Amniotic stem cell (primary cell): ENCODE data around the gene HOXD11.

ENCODE experiments used
- DNase-seq: peaks from one replicate; lab custom pipeline; 2025; lab: John Stamatoyannopoulos, UW

The HOXD11 gene

DNA sequence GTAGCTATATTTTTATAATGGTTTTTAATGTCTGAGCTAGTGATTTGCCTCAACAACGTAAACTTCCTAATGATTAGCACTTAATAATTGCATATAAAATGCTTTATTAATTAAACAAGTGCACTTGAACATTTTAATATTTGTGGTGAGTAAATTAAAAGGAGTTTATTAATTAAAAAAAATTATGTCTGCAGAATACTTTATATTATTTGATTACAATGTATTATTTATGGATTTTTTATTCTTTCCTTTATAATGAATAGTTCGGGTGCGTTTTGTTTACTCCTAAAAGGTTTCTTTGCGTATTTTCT, 24.7 kb downstream of the HOXD11 start:
- no peak for DNase-seq

DNA sequence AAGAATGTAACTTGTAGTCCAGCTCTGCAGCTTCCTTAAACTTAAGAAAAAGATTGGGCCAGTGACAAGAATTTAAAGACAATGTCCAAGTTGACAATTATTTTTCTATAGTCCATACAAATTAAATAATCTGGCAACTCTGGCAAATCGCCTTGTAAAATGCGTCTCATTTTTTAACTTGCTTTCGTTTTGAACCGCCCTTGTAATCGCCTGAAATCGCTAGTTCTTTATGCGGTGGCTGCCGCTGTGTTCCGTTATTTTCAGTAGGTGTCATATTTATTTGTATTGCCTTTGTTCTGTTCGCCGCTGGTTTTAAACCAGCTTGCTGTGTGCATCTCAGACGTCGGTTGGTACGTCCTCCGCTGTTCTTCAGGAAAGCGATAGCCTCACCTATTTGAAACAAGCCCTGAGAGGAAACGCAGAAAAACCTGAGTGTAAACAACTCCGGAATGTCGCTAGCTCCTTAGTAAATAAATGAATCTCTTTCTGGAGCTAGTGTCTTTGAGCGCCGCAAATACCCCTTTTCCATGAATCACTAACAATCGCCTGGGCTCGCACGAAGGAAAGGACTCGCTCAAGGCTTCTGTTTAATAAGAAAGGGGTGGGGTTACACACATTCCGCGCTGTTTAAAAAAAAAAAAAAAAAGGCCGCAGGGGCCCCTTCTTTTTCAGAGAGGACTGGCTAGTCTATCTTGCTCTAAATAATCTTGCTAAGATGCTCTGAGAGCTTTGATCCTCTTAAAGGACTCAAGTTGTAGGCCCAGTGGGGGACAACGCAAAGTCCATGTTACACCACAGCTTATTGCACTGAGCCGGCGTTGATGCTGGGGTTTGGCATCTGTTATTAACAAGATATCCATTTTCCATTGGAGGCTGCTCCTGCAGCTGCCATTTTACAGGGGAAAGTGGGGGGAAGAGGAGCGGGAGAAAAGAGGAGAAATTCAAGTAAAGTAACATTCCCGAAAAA, 25.4 kb downstream of the HOXD11 start:
- DNase-seq = no peak

DNA sequence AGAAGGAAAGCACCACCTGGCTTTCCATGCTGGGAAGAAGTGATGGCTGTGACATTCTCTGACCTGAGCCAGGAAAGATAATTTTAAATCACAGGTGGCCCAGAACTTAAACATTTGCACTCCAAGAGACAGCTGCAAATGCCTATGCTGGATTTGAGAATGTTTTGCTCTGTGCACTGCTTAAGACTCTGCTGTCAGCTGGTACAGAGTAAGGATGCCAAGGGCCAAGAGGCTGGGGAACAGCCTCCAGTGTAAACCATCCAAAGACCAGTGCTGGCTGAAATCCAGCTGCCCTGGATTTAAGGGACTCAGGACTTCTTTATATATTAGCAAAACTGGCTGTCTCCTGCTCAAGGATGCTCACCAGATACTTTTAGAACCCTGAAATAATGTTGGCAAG, 26.3 kb downstream of the HOXD11 start:
- no peak for DNase-seq

GRCh38 chr2:176134035-176134434, 27.0 kb downstream of the HOXD11 start:
- DNase-seq = no peak

GRCh38 chr2:176135035-176135440, 28.0 kb downstream of the HOXD11 start:
- DNase-seq = no peak

DNA sequence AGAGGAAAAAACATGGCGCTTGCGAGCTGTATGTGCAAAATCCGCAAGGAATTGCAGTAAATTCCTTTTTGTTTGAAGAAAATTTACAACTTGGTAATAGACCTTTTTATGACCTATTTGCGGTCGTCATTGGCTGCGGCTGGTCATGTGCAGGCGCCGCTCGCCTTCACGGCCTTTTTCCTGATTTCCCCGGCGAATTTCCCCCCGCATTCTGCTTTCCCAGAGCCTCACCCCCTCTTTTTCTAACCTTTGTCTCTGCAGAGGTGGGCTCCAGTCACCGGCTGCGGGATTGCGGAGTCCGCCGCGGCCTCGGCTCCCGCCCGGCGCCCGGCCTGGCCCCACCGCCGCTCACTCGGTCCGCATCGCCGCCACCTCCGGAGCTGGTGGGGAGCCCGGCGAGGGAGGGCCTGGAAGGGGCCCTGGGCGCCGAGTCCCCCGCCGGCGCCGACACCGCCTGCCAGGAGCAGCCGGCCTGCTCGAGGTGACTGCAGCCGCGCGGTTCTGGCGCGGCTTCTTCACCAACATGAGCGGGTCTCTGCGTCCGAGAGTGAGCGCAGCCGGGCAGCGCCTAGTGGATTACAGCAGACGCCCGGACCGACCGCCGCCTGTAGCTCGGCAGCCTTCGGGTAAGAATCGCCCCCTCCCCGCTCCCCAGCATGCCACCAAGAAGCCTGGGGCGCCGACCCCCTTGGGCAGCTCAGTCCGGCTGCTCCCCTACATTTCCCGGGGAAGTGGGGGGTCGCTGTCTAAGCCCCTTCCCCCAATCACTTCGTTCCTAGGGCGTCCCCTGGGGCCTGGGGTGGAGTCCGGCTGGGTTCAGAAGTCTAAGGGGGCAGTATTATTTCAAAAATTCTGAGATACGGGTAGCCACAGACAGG, 29.5 kb downstream of the HOXD11 start:
- DNase-seq = no peak

DNA sequence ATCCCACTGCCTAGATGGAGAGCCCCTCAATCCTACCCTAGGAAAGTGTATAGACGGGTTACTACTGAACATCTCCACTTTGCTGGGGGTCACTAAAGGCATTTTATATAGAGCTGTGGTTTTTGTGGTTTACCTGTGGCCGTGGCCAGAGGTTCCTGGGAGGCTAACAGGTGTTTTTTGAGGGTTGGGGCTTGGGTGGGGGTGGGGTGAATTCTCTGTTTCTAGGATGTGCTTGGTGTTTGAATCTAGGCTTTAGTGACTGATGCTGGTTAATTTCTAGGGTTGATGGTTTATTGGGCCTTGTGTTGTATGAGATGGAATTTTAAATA, 30.1 kb downstream of the HOXD11 start:
- no peak for DNase-seq

DNA sequence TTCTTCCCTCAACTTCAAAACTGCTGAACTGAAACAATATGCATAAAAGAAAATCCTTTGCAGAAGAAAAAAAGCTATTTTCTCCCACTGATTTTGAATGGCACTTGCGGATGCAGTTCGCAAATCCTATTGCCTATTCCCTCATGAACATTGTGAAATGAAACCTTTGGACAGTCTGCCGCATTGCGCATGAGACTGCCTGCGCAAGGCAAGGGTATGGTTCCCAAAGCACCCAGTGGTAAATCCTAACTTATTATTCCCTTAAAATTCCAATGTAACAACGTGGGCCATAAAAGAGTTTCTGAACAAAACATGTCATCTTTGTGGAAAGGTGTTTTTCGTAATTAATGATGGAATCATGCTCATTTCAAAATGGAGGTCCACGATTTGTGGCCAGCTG, 30.8 kb downstream of the HOXD11 start:
- DNase-seq = no peak

DNA sequence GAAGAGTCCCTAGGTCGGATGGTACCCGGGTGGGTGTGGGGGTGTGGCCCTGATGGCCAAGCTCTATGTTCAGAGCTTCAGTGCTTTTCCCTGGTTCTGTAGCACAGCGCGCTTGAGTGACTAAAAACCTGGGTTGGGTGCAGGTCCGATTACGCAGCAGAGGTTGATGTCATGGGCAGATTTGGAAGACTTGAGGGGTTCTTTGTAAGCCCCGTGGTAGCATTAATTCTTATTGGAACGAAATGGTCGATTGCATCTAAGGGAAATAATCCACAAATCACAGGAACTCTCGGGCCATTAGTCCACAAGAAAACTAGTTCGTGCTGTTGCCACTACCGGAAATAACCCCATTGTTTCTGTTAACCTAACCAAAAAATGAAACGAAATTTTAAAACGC, 31.4 kb downstream of the HOXD11 start:
- DNase-seq = no peak

GRCh38 chr2:176138923-176139660, 32.0 kb downstream of the HOXD11 start:
- no peak for DNase-seq

DNA sequence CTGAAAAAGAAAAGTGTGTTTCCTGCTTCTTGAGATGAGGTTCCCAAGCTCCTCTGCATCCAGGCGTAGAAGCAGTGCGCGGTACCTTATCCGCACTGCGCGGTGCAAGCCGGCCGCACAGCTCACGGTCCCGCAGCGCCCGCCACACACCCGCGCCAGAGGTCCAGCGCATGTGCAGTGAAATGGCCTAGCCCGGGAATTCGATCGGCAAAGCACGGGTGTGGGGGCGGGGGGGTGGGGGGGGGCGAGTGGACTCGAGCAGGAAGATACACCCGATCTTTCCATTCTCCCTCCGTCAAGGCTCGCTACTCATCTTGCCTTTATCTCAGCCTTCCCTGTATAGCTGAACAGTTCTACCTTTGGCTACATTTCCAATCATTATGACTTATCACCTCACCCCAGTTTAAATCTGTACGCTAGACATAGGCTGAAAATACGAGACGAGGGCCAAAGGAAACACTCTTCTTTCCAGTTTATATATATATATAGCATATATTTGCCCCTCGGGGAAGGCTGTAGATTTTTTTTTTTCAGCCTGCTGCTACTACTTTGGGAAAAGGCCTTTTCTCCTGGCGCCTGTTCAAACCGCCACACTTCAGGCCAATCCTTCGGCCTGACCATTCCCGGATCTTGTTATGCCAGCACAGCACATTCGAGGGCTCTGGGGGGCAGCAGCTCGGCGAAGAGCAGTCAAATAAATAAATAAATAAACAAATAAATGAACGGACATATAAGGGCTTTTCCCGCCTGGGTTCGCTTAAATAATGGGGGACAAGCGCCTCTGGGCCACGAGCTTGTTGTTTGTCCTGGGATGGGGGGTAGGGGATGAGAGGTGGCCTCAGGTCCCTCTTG, 32.8 kb downstream of the HOXD11 start:
- DNase-seq = no peak

GRCh38 chr2:176140513-176141317, 33.6 kb downstream of the HOXD11 start:
- DNase-seq = no peak

- no peak for DNase-seq
These were observed 35.2 kb downstream of the HOXD11 start for GRCh38 chr2:176142281-176142680.

GRCh38 chr2:176145085-176145969, 38.2 kb downstream of the HOXD11 start:
- no peak for DNase-seq

DNA sequence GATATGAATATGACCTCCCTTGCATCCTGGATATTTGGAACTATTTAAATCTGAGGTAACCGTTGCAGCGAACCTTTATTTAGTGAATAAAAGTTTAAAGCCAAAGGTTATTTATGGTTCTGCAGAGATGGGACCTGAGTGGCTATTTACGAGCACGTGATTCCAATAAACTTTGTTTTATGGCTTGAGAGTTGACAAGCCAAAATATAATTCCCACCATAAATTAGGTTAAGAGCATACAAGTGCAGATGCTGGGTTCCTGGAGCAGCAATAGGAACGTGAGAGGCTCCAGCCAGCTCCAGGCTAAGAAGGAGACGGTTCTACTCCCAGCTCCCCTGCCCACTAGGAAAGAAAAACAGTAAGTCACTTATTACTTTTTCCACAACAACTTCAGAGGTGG, 39.0 kb downstream of the HOXD11 start:
- no peak for DNase-seq

GRCh38 chr2:176146645-176147044, 39.6 kb downstream of the HOXD11 start:
- no peak for DNase-seq

GRCh38 chr2:176147210-176147799, 40.2 kb downstream of the HOXD11 start:
- no peak for DNase-seq

DNA sequence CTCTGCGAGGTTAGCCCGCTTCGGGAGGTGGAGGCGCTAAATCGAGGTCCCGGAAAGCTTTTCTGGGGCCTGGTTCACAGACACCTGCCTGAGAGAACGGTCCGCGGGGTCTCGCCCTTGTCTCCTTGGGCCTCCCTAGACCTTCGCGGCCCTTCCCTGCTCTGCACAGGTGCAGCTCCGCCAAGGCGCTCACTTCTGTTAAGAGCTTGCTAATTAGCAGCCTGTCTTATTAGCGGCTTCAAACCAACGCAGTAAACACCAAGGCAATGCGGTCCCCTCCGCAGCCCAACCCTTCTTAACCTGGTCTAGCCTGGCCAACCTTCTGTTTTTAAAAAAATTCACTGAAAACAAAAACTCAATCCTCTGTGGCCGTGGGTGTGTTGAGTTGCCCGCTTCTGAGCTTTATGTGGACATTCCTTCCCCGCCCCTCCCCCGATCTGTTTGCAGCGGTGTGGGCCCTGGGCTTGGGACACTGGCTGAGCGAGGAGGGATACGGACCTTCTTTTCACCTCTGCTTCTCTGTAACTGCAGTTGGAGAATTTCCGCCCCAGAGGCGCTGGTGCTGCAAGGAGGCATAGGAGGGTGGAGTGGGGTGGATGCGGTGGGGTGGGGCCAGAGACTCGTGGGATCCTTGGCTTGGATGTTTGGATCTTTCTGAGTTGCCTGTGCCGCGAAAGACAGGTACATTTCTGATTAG, 40.9 kb downstream of the HOXD11 start:
- no peak for DNase-seq
